ENCODE measurements around the gene CXCL8.

GRCh38 chr4:73730292-73730691, 10.1 kb upstream of the CXCL8 start:
- no peak for TF ChIP-seq CTCF (IDR thresholded peaks at IDR 0.05)
- no peak for TF ChIP-seq POLR2A (IDR thresholded peaks at IDR 0.05)
